Breast epithelium (tissue), 3 donors: ENCODE measurements around the gene KPNA4.

Source experiments
- CTCF ChIP-seq, 3 donors: fragments of 450-650 bp; IDR thresholded peaks; one replicate each; pipeline ENCODE4 v1.5.1; 2016 to 2017; ENCODE audit warnings: antibody characterized with exemption in 3 of 3, mild to moderate bottlenecking in 3 of 3, moderate library complexity in 3 of 3
- POLR2A ChIP-seq: fragments of 450-650 bp; IDR thresholded peaks from one replicate; pipeline ENCODE4 v1.6.1; 2016; ENCODE audit warnings: antibody characterized with exemption, mild to moderate bottlenecking, moderate library complexity
- POLR2AphosphoS5 ChIP-seq, 3 donors: sonication (generic); formaldehyde crosslinking; IDR thresholded peaks; one replicate each; pipeline ENCODE4 v1.6.1; 2017; ENCODE audit warnings: antibody characterized with exemption in 3 of 3

DNA sequence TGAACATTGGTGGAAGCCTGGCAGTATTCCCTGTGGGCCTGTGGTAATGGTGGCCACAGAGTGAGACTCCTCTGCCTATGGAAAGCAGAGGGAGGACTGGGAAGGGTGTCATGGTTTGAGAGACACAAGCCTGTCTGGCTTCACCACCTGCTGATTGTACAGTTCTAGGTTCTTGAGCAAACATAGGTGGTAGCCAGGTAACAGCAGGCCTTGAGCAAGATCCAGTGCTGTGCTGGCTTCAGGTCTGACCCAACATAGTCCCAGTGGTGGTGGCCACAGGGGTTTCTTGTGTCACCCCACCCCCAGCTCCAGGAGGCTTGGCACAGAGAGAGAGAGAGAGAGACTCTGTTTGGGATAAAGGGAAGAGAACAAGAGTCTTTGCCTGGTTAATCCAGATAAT lies 22.7 kb upstream of the KPNA4 start:
- TF ChIP-seq CTCF (IDR thresholded peaks at IDR 0.05) (no peak), POLR2A (no peak), POLR2AphosphoS5 (IDR thresholded peaks at IDR 0.05) (no peak)
